ENCODE results near the gene MGAT5B.

DNA sequence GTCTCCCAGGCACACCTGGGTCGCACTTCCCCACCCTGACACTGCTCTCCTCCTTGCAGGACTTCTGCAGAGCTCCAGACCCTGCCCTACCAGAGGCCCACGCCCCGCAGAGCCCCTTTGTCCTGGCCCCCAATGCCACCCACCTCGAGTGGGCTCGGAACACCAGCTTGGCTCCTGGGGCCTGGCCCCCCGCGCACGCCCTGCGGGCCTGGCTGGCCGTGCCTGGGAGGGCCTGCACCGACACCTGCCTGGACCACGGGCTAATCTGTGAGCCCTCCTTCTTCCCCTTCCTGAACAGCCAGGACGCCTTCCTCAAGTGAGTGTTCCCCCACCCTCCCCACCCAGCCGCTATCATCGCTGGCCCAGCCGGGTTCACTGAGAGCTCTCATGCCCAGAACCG lies 79.6 kb downstream of the MGAT5B start:
- no peak for TF ChIP-seq CTCF (IDR thresholded peaks at IDR 0.05 in 8 of 11, conservative IDR thresholded peaks at IDR 0.05 in 3 of 11)
- TF ChIP-seq POLR2A (IDR thresholded peaks at IDR 0.05), result no peak
- no peak for TF ChIP-seq POLR2AphosphoS5 (IDR thresholded peaks at IDR 0.05)
